ENCODE measurements around the gene TRIM40. TPM values are rescaled to one million over a fixed set of nuclear protein-coding genes. Genes with fewer than 3 reads are reported as not detected.

The TRIM40 gene
- total and polyA plus RNA-seq, 3 donors from 2014 or later, result 0.19 to 7.5 (median 0.79) TPM

- Histone ChIP-seq H3K27me3 (no peaks in the 10 kb centered on the region), H3K4me3 (peak overlapping the region in 1 of 2 donors; percentile 20), H3K36me3 (ENCODE audit: low read depth, missing control alignments) (no peaks in the 10 kb centered on the region), H3K27ac (no peak overlapping the region), H3K4me1 (peaks cover 19% of the 10 kb centered on the region), H3K9me3 (no peaks in the 10 kb centered on the region)
- peak; percentile 65 for DNase-seq
- intact Hi-C loops (cut with DNase I; ENCODE audit: low total_unique reads), result no loop called here
- 2 to 3% methylated on average over 23 to 47 of the region's 47 CpGs for WGBS, 2 donors
- no peak for TF ChIP-seq POLR2A (IDR thresholded peaks at IDR 0.05)
- TF ChIP-seq, protein P1, sequence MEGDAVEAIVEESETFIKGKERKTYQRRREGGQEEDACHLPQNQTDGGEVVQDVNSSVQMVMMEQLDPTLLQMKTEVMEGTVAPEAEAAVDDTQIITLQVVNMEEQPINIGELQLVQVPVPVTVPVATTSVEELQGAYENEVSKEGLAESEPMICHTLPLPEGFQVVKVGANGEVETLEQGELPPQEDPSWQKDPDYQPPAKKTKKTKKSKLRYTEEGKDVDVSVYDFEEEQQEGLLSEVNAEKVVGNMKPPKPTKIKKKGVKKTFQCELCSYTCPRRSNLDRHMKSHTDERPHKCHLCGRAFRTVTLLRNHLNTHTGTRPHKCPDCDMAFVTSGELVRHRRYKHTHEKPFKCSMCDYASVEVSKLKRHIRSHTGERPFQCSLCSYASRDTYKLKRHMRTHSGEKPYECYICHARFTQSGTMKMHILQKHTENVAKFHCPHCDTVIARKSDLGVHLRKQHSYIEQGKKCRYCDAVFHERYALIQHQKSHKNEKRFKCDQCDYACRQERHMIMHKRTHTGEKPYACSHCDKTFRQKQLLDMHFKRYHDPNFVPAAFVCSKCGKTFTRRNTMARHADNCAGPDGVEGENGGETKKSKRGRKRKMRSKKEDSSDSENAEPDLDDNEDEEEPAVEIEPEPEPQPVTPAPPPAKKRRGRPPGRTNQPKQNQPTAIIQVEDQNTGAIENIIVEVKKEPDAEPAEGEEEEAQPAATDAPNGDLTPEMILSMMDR (IDR thresholded peaks at IDR 0.05), result no peak
Measured at GRCh38 chr6:30100585-30101443, 35.1 kb upstream of the TRIM40 start.

GRCh38 chr6:30101444-30102413 is 34.2 kb upstream of the TRIM40 start:
- Histone ChIP-seq H3K4me3 (peak overlapping the region; percentile 25 to 44), H3K27me3 (no peaks in the 10 kb centered on the region), H3K27ac (peak overlapping the region; percentile 60 to 61), H3K9me3 (no peaks in the 10 kb centered on the region), H3K36me3 (ENCODE audit: low read depth, missing control alignments) (no peaks in the 10 kb centered on the region), H3K4me1 (peaks cover 19% of the 10 kb centered on the region)
- 2 to 4% methylated on average over 29 to 50 of the region's 51 CpGs for WGBS, 2 donors
- TF ChIP-seq, protein P1 (IDR thresholded peaks at IDR 0.05), result no peak
- TF ChIP-seq POLR2A (IDR thresholded peaks at IDR 0.05), result no peak
- peak; percentile 95 for DNase-seq
- intact Hi-C loops (cut with DNase I; ENCODE audit: low total_unique reads), result no loop called here

GRCh38 chr6:30102414-30102969 is 33.4 kb upstream of the TRIM40 start:
- Histone ChIP-seq H3K9me3 (no peaks in the 10 kb centered on the region), H3K27me3 (no peaks in the 10 kb centered on the region), H3K36me3 (ENCODE audit: low read depth, missing control alignments) (no peaks in the 10 kb centered on the region), H3K27ac (peak overlapping the region; percentile 60 to 61), H3K4me1 (peaks cover 19% of the 10 kb centered on the region), H3K4me3 (peak overlapping the region; percentile 44 to 48)
- intact Hi-C loops (cut with DNase I; ENCODE audit: low total_unique reads), result no loop called here
- peak; percentile 20 for DNase-seq
- 38 to 51% methylated on average over 15 of the region's 15 CpGs for WGBS, 2 donors
- TF ChIP-seq, protein P1 (IDR thresholded peaks at IDR 0.05), result no peak
- TF ChIP-seq POLR2A (IDR thresholded peaks at IDR 0.05), result no peak

DNA sequence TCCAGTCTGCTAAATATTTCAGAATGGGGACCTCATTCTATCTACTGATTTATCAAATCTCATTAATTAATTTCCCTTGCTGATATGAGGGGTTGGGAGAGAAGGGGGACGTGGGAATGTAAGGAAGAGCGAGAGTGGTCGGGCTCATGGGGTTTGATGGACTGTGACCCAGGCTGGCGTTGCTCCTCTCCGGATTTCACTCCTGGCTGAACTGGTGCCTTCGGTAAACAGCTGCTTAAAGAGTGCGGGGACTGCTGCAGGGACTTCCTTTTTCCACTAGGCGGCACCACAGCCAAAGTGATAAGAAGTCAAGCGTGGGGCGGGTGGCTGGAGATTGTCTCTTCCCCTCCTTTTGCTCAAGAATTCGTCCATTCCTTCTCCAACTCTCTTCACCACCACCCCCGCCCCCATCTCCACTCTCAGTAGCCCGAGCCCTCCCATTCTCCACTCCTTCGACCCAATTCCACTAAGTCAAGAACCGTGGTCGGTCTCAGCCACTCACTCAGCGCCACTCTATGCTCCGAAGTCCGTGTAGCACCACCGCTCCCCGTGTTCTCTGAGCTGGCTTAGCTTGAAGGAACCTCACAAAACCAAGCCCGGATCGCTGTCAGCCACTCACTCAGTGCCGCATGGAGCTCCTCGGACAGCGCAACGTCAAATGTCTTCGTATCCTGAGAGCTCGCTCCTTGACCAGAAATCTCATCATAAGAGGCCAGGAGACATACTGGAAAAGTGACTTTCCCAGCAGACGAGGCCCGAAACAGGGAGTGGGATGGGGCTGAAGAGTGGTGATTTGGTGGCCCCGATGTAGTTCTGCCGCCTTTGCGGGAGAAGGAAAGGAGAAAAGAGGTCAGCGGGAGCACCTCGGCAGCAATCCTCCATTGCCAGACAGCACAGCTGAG is 32.7 kb upstream of the TRIM40 start:
- intact Hi-C loops (cut with DNase I; ENCODE audit: low total_unique reads), result no loop called here
- no peaks in the 10 kb centered on the region for H3K9me3 ChIP-seq
- no peak for TF ChIP-seq POLR2A (IDR thresholded peaks at IDR 0.05)
- TF ChIP-seq, protein P1 (IDR thresholded peaks at IDR 0.05), result peak; percentile 76 to 92 (median 85)
- peak; percentile 95 for DNase-seq
- no peaks in the 10 kb centered on the region for H3K36me3 ChIP-seq (ENCODE audit: low read depth, missing control alignments)
- H3K4me1 ChIP-seq, result peaks cover 19% of the 10 kb centered on the region
- no peaks in the 10 kb centered on the region for H3K27me3 ChIP-seq
- 3 to 4% methylated on average over 36 of the region's 36 CpGs for WGBS, 2 donors
- H3K4me3 ChIP-seq, result peak overlapping the region; percentile 48 to 64
- H3K27ac ChIP-seq, result peak overlapping the region; percentile 60 to 61
